Loucy (cell line): Measurements from ENCODE around the gene DCAF6.

Source experiments
- CTCF ChIP-seq: fragments of 200-600 bp; sonication (generic); conservative IDR thresholded peaks from 2 replicates; pipeline ENCODE4 v1.5.1; 2014; ENCODE audit warnings: mild to moderate bottlenecking, antibody characterized with exemption, low read length
- EZH2phosphoT487 ChIP-seq: fragments of 200-600 bp; IDR thresholded peaks from 2 replicates; pipeline ENCODE4 v1.6.1; 2018; ENCODE audit warnings: antibody characterized with exemption, mild to moderate bottlenecking, moderate library complexity, borderline replicate concordance

- TF ChIP-seq EZH2phosphoT487 (no peak), CTCF (no peak)
These were observed 37.8 kb upstream of the DCAF6 start for GRCh38 chr1:167898578-167899222.
